CD14-positive monocyte (primary cell): Measurements from ENCODE around the gene CHST3. TPM values are rescaled to one million over a fixed set of nuclear protein-coding genes. Genes with fewer than 3 reads are reported as not detected.

Experiments
- DNase-seq, 3 donors: peaks; one replicate each; pipeline ENCODE4 v3.0.0-alpha.2; 2011 to 2022
- H2AFZ ChIP-seq: 2 replicates; pipeline ENCODE4 v1.6.0; 2012; ENCODE audit warnings: mild to moderate bottlenecking, low read depth, low read length, inconsistent platforms; ENCODE audit not compliant: insufficient read depth, poor library complexity, severe bottlenecking
- H3K27ac ChIP-seq, 2 donors: 1 replicate in 1 of 2; 2 replicates in 1 of 2; pipeline ENCODE4 v1.5.1; 2012 to 2013; ENCODE audit warnings: low read length in 2 of 2, control low read depth in 1 of 2, inconsistent platforms in 1 of 2, low read depth in 1 of 2, mild to moderate bottlenecking in 1 of 2
- H3K27me3 ChIP-seq, 2 donors: one replicate each; pipeline versions ENCODE4 v1.6.0 to v1.6.1; 2011 to 2013; ENCODE audit warnings: low read length in 2 of 2; ENCODE audit not compliant: control insufficient read depth in 2 of 2, insufficient read depth in 2 of 2
- H3K36me3 ChIP-seq, 2 donors: replicated peaks in 1 of 2; 1 replicate in 1 of 2; 2 replicates in 1 of 2; pipeline versions ENCODE4 v1.5.1 to v1.6.1; 2012 to 2013; ENCODE audit warnings: low read length in 2 of 2, control low read depth in 1 of 2, inconsistent platforms in 1 of 2, mild to moderate bottlenecking in 1 of 2; ENCODE audit not compliant: insufficient read depth in 2 of 2, control insufficient read depth in 1 of 2
- H3K4me1 ChIP-seq, 2 donors: 1 replicate in 1 of 2; 2 replicates in 1 of 2; pipeline versions ENCODE4 v1.5.1 to v1.6.1; 2012 to 2013; ENCODE audit warnings: low read length in 2 of 2, control low read depth in 1 of 2, inconsistent platforms in 1 of 2, mild to moderate bottlenecking in 1 of 2, moderate library complexity in 1 of 2; ENCODE audit not compliant: insufficient read depth in 2 of 2, control insufficient read depth in 1 of 2
- H3K4me2 ChIP-seq: replicated peaks from 2 replicates; pipeline ENCODE3; 2012; ENCODE audit warnings: low read length, moderate library complexity, mild to moderate bottlenecking; ENCODE audit not compliant: poor library complexity, severe bottlenecking; ENCODE audit errors: extremely low read depth
- H3K4me3 ChIP-seq, 3 experiments: fragments of 200-600 bp in 1 of 3; sonication (generic) in 1 of 3; replicated peaks in 1 of 3; 1 replicate in 2 of 3; 2 replicates in 1 of 3; pipeline ENCODE4 v1.5.1; 2011 to 2013; ENCODE audit warnings: low read length in 3 of 3, mild to moderate bottlenecking in 3 of 3, control low read depth in 2 of 3, low read depth in 2 of 3, inconsistent platforms in 1 of 3, moderate library complexity in 1 of 3
- H3K79me2 ChIP-seq: 2 replicates; pipeline ENCODE4 v1.6.0; 2012; ENCODE audit warnings: mild to moderate bottlenecking, control low read depth, inconsistent platforms, low read length, moderate library complexity; ENCODE audit not compliant: insufficient read depth
- H3K9ac ChIP-seq: 2 replicates; pipeline ENCODE4 v1.6.0; 2017; ENCODE audit warnings: low read length, mild to moderate bottlenecking; ENCODE audit not compliant: insufficient read depth, poor library complexity, severe bottlenecking
- H3K9me3 ChIP-seq, 2 donors: replicated peaks in 1 of 2; 1 replicate in 1 of 2; 2 replicates in 1 of 2; pipeline versions ENCODE4 v1.5.1 to v1.6.1; 2012 to 2013; ENCODE audit warnings: low read length in 2 of 2, control low read depth in 1 of 2; ENCODE audit not compliant: control insufficient read depth in 1 of 2, insufficient read depth in 1 of 2
- H4K20me1 ChIP-seq: 2 replicates; pipeline ENCODE4 v1.6.0; 2012; ENCODE audit warnings: mild to moderate bottlenecking, low read length, control low read depth, moderate library complexity; ENCODE audit not compliant: insufficient read depth
- H3K27ac Mint-ChIP-seq, 7 donors: one replicate each; pipeline ENCODE4 v1.8.0; 2020; ENCODE audit warnings: mild to moderate bottlenecking in 7 of 7, mixed read lengths in 7 of 7, moderate library complexity in 6 of 7, inconsistent platforms in 2 of 7
- H3K27me3 Mint-ChIP-seq, 3 donors: one replicate each; pipeline ENCODE4 v1.8.0; 2021 to 2022; ENCODE audit warnings: low read depth in 3 of 3, mild to moderate bottlenecking in 3 of 3, mixed read lengths in 3 of 3, moderate library complexity in 3 of 3, inconsistent platforms in 1 of 3
- H3K36me3 Mint-ChIP-seq, 2 donors: one replicate each; pipeline ENCODE4 v1.8.0; 2020; ENCODE audit warnings: mixed read lengths in 2 of 2, inconsistent platforms in 1 of 2, mild to moderate bottlenecking in 1 of 2
- H3K4me1 Mint-ChIP-seq: one replicate; pipeline ENCODE4 v1.8.0; 2020; ENCODE audit warnings: mild to moderate bottlenecking, mixed read lengths
- H3K4me3 Mint-ChIP-seq, 2 donors: one replicate each; pipeline ENCODE4 v1.8.0; 2020; ENCODE audit warnings: mild to moderate bottlenecking in 2 of 2, mixed read lengths in 2 of 2, moderate library complexity in 1 of 2
- H3K9me3 Mint-ChIP-seq, 7 donors: one replicate each; pipeline ENCODE4 v1.8.0; 2020 to 2022; ENCODE audit warnings: mixed read lengths in 7 of 7, mild to moderate bottlenecking in 6 of 7, moderate library complexity in 6 of 7, inconsistent platforms in 2 of 7
- CTCF ChIP-seq: fragments of 200-600 bp; IDR thresholded peaks from one replicate; pipeline ENCODE4 v1.8.0; 2022; ENCODE audit warnings: antibody characterized with exemption, mild to moderate bottlenecking
- WGBS: methylation state at CpG from one replicate; pipeline ENCODE4 v1.1.5; 2013; ENCODE audit warnings: missing lambda C conversion rate; ENCODE audit not compliant: insufficient coverage; 5-methylcytosine and 5-hydroxymethylcytosine counted together
- intact Hi-C, 2 donors: fragments of 100-400 bp; cut with micrococcal nuclease; formaldehyde crosslinking; loops; one replicate each; pipeline versions ENCODE4 v1.15.0 to v1.15.1; 2023
- polyA plus RNA-seq, 3 donors: library from polyadenylated mRNA; depleted of rRNA in 1 of 3; unstranded in 2 of 3; stranded (reverse) in 1 of 3; fragments of 300-500 nt in 2 of 3; fragments of >200 nt in 1 of 3; fragmentation: Illumina TruSeq in 2 of 3; gene quantifications; 1 replicate in 2 of 3; 2 replicates in 1 of 3; pipeline ENCODE4 v1.2.3, GENCODE V29; 2012 to 2021

CHST3 gene
- polyA plus RNA-seq, 3 donors, result not detected

DNA sequence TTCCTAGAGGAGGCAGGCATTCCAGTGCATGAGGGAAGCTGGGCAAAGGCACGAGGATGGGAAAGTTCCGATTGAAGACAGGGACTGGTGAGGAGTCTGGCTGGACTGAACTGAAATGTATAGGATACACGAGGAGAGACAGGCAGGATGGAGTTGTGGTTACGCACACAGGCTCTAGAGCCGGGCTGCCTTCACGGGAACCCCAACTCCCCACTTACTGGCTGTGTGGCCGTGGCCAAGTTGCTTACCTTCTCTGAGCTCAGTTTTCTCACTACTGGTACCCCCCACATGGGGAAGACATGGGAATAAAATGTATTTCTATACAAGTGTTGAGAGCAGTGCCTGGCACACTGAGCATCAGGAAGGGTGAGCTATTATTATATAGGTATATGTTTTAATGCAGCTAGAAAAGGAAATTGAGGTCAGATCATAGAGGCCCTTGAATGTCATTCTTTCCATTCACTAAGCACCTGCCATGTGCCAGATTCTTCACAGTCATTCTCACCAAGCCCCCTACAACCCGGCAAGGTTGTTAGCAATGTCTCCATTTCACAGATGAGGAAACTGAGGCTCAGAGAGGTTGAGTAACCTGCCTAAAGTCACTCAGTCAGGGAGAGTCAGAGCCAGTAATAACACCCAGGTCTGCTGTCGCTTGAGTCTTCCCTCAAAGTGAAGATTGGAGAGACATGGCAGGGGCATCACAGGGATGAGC, 9.7 kb downstream of the CHST3 start:
- Mint-ChIP-seq H3K4me1 (no peaks in the 10 kb centered on the region), H3K4me3 (no peak overlapping the region), H3K36me3 (no peaks in the 10 kb centered on the region), H3K27me3 (peaks cover 7 to 8% (median 7%) of the 10 kb centered on the region in 3 donors), H3K27ac (no peak overlapping the region), H3K9me3 (peaks cover 0 to 2% (median 0%) of the 10 kb centered on the region in 7 donors)
- no peaks in the 10 kb centered on the region for H3K79me2 ChIP-seq
- H3K4me1 ChIP-seq, result no peaks in the 10 kb centered on the region
- H3K4me2 ChIP-seq, result no peak overlapping the region
- TF ChIP-seq CTCF, result no peak
- intact Hi-C loops, result no loop called here
- H3K27me3 ChIP-seq, result no peaks in the 10 kb centered on the region
- no peaks in the 10 kb centered on the region for H3K36me3 ChIP-seq
- H3K9ac ChIP-seq, result no peak overlapping the region
- no peak for DNase-seq
- no peaks in the 10 kb centered on the region for H4K20me1 ChIP-seq
- H3K27ac ChIP-seq, result no peak overlapping the region
- H3K9me3 ChIP-seq, result no peaks in the 10 kb centered on the region
- WGBS, result 90% methylated on average over 4 of the region's 9 CpGs
- H2AFZ ChIP-seq, result no peak overlapping the region
- no peak overlapping the region for H3K4me3 ChIP-seq

DNA sequence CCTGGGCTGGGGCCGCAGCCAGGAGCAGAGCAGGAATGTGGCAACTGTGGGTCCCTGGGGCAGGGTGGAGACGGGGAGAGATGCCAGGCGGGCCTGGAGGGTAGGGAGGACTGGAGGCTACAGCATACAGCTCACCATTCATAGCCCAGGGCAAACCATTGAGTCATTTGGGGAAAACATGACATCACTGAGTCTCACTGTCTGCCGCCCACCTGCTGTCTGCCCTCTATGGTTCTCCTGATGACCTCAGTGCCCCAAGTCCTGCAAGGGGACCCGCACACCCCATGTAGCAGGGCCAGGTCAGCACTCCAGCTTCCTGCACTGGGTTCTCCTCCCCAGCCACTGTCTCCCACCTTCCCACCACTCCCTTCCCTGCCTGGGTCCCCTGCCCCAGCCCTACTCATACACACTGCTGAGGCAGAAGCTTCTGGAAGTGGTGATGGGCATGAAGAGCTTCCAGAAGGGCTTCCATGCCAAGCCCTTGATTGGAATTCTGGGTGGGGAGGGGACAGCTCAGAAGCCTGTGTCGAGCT, 10.4 kb downstream of the CHST3 start:
- TF ChIP-seq CTCF, result no peak
- WGBS, result 88% methylated on average over 4 of the region's 6 CpGs
- H3K27me3 ChIP-seq, result no peaks in the 10 kb centered on the region
- DNase-seq, result no peak
- H3K27me3 Mint-ChIP-seq, result peaks cover 5 to 7% (median 7%) of the 10 kb centered on the region in 3 donors
- no peak overlapping the region for H3K9ac ChIP-seq
- H3K27ac Mint-ChIP-seq, result no peak overlapping the region
- no peaks in the 10 kb centered on the region for H3K4me1 Mint-ChIP-seq
- H3K36me3 Mint-ChIP-seq, result no peaks in the 10 kb centered on the region
- no peaks in the 10 kb centered on the region for H3K79me2 ChIP-seq
- intact Hi-C loops, result no loop called here
- H3K27ac ChIP-seq, result no peak overlapping the region
- no peaks in the 10 kb centered on the region for H4K20me1 ChIP-seq
- no peak overlapping the region for H3K4me2 ChIP-seq
- H3K36me3 ChIP-seq, result no peaks in the 10 kb centered on the region
- no peak overlapping the region for H3K4me3 ChIP-seq
- H3K9me3 ChIP-seq, result no peaks in the 10 kb centered on the region
- H2AFZ ChIP-seq, result no peak overlapping the region
- peaks cover 0 to 2% (median 0%) of the 10 kb centered on the region in 7 donors for H3K9me3 Mint-ChIP-seq
- no peaks in the 10 kb centered on the region for H3K4me1 ChIP-seq
- no peak overlapping the region for H3K4me3 Mint-ChIP-seq
